ENCODE data around the gene LCE2B.

DNA sequence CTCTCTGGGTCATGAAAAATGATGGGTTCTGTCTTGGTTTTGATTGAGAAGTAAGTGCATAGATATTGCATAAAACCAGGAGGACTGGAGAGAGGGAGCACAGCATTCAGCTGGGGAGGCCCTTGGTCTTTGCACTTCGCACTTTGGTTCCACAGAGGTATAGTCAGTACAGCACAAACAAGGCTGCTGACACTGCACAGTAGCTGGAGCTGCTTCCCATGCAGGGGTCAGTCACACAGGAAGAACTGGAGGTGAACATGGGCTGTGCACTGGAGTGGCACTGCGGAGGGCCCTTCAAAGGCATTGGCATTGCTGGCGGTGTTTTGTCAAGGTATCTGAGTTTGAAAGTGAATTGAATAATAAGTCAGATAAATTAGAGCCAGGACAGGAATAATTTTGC lies 27.3 kb upstream of the LCE2B start:
- TF ChIP-seq SIN3A (IDR thresholded peaks at IDR 0.05; ENCODE audit: borderline replicate concordance, insufficient read depth, low read depth, low read length) = no peak
- TF ChIP-seq, protein P1, sequence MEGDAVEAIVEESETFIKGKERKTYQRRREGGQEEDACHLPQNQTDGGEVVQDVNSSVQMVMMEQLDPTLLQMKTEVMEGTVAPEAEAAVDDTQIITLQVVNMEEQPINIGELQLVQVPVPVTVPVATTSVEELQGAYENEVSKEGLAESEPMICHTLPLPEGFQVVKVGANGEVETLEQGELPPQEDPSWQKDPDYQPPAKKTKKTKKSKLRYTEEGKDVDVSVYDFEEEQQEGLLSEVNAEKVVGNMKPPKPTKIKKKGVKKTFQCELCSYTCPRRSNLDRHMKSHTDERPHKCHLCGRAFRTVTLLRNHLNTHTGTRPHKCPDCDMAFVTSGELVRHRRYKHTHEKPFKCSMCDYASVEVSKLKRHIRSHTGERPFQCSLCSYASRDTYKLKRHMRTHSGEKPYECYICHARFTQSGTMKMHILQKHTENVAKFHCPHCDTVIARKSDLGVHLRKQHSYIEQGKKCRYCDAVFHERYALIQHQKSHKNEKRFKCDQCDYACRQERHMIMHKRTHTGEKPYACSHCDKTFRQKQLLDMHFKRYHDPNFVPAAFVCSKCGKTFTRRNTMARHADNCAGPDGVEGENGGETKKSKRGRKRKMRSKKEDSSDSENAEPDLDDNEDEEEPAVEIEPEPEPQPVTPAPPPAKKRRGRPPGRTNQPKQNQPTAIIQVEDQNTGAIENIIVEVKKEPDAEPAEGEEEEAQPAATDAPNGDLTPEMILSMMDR (IDR thresholded peaks at IDR 0.05) = no peak
- no peak for TF ChIP-seq POLR2AphosphoS5 (IDR thresholded peaks at IDR 0.05; ENCODE audit: low read depth, low read length)

Data from Panc1 (cell line).